ENCODE data around the gene SH3RF3. TPM values are rescaled to one million over a fixed set of nuclear protein-coding genes. Genes with fewer than 3 reads are reported as not detected.

SH3RF3 gene
- total RNA-seq, 2 donors from 2014 or later: 8.0 to 8.8 TPM

DNA sequence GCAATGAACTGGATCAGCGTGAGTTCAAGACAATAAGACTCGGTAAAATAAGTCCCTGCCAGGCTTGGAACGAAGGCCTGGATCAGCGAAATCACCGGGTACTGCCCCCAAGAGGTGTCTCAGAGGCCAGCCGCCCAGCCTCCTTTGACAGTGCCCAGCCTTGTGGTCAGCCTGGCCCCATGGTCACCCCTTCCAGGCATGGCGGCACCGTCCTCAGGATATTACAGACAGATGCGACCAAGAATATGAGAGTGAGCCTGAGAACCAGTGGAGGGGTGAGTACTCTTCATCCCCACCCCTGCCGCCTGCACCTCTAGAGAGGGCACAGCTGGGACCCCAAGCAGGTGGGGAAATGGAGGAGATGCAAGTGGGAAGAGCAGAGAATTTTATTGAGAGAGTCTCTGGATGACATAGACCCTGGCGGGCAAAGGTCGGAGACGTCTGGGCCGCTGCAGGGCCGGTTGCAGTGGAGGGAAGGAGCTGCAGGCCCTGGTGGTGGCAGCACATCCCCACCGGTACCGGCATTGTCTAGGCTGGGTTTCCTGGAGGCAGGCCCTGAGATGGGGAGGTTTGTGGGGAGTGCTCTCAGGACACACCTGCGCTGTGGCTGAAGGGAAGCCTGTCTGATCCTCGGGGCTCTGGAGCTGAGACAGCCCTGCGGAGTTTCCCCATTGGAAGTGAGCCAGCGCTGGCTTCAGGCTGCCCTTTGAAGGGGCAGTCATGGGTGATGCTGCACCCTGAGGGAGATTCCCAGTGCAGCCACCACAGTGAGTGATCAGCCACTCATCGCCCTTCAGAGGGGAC lies 294.8 kb downstream of the SH3RF3 start:
- H3K4me1 ChIP-seq: no peaks in the 10 kb centered on the region
- no peak overlapping the region for H3K4me3 ChIP-seq
- no peaks in the 10 kb centered on the region for H3K27me3 ChIP-seq
- H3K36me3 ChIP-seq: no peaks in the 10 kb centered on the region
- TF ChIP-seq, protein P1, sequence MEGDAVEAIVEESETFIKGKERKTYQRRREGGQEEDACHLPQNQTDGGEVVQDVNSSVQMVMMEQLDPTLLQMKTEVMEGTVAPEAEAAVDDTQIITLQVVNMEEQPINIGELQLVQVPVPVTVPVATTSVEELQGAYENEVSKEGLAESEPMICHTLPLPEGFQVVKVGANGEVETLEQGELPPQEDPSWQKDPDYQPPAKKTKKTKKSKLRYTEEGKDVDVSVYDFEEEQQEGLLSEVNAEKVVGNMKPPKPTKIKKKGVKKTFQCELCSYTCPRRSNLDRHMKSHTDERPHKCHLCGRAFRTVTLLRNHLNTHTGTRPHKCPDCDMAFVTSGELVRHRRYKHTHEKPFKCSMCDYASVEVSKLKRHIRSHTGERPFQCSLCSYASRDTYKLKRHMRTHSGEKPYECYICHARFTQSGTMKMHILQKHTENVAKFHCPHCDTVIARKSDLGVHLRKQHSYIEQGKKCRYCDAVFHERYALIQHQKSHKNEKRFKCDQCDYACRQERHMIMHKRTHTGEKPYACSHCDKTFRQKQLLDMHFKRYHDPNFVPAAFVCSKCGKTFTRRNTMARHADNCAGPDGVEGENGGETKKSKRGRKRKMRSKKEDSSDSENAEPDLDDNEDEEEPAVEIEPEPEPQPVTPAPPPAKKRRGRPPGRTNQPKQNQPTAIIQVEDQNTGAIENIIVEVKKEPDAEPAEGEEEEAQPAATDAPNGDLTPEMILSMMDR (IDR thresholded peaks at IDR 0.05): no peak
- H3K9me3 ChIP-seq: no peaks in the 10 kb centered on the region
- DNase-seq (ENCODE audit: low spot score): no peak
- no peak overlapping the region for H3K27ac ChIP-seq

DNA sequence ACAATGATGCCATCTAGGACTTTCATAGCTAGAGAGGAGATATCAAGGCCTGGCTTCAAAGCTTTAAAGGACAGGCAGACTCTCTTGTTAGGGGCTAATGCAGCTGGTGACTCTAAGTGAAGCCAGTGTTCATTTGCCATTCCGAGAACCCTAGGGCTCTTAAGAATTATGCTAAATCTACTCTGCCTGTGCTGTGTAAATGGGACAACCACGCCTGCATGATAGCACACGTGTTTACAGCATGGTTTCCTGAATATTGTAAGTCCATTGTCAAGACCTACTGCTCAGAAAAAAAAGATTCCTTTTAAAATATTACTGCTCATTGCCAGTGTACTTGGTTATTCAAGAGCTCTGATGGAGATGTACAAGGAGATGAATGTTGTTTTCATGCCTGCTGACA lies 296.4 kb downstream of the SH3RF3 start:
- no peaks in the 10 kb centered on the region for H3K4me1 ChIP-seq
- H3K27me3 ChIP-seq: no peaks in the 10 kb centered on the region
- no peak overlapping the region for H3K4me3 ChIP-seq
- H3K9me3 ChIP-seq: no peaks in the 10 kb centered on the region
- no peak for DNase-seq (ENCODE audit: low spot score)
- no peaks in the 10 kb centered on the region for H3K36me3 ChIP-seq
- H3K27ac ChIP-seq: no peak overlapping the region
- TF ChIP-seq, protein P1 (IDR thresholded peaks at IDR 0.05): no peak

DNA sequence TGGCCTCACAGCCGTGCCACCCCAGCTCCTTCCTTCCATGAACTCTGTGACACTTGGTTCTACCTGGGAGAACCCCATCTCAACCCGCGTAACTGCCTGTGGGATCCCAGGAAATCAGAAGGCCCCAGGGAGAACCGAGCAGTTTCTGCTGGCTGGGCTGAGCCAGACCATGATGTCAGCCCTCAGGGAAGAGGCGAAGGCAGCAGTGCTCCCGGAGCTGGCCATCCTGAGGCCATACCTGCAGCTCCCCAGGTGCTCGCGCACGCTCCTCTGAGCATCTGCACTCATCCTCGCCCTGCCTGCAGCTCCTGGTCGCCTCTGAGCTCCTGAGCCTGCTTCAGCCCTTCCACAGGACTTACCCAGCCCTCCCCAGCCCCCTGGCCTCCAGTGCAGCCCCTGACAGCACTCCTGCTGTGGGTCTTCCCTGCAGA lies 298.7 kb downstream of the SH3RF3 start:
- Histone ChIP-seq H3K9me3 (no peaks in the 10 kb centered on the region), H3K27me3 (no peaks in the 10 kb centered on the region), H3K36me3 (no peaks in the 10 kb centered on the region), H3K27ac (no peak overlapping the region), H3K4me3 (no peak overlapping the region), H3K4me1 (no peaks in the 10 kb centered on the region)
- DNase-seq (ENCODE audit: low spot score): no peak
- TF ChIP-seq, protein P1 (IDR thresholded peaks at IDR 0.05): no peak

DNA sequence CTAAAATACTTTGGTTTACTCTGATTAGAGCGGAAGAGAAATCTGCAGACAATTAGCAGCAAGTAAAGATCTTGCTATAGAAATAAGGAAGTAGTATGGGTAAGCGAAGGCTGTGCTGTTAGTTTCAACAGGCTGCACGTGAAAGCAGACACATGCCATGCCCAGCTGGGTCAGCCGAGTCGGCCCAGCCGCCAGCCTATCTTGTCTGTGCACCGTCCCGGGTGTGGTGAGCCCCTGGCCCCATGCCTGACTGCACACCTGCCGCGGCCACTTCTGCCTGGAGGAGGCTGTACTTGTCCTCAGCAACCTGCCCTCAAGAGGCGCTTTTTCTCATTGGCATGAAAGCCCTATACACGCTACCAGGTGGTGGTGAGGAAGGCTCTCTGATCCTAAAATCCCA lies 299.3 kb downstream of the SH3RF3 start:
- Histone ChIP-seq H3K4me1 (no peaks in the 10 kb centered on the region), H3K9me3 (no peaks in the 10 kb centered on the region), H3K36me3 (no peaks in the 10 kb centered on the region), H3K4me3 (no peak overlapping the region), H3K27me3 (no peaks in the 10 kb centered on the region), H3K27ac (no peak overlapping the region)
- TF ChIP-seq, protein P1 (IDR thresholded peaks at IDR 0.05): no peak
- DNase-seq (ENCODE audit: low spot score): no peak

DNA sequence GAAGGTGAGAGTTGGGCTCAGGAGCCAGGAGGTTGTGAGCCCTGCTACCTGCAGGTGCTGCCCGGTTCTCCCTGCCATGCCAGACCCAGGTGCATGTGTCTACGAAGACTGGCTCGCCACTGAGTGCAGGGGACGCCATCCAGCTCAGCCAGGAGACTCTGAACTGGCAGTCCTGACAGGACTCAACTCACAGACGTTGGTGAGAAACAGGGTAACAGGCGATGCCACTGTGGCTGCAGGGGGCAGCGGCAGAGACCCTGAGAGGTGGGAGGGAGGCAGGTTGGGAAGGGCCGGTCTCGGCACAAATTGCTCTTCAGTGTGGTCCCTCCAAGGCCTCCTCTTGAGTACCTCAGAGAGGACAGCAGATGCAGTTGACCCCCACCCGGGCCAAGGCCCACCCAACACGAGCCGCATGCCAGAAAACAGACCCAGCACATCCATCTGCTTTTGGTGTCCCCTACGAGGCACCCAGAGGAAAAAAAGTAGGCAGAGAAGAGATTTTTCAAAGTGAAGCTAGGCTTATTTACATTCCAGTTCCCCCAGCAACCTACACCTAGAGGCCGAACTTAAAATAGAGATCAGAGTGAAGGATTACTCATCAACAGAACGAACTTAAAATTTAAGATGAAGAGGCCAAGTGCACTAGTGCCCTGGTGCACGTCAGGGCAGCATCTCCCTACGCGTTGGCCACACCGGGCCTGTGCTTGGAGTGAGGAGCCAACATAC lies 300.0 kb downstream of the SH3RF3 start:
- DNase-seq (ENCODE audit: low spot score): no peak
- no peak overlapping the region for H3K4me3 ChIP-seq
- H3K36me3 ChIP-seq: no peaks in the 10 kb centered on the region
- no peak overlapping the region for H3K27ac ChIP-seq
- no peaks in the 10 kb centered on the region for H3K4me1 ChIP-seq
- TF ChIP-seq, protein P1 (IDR thresholded peaks at IDR 0.05): no peak
- H3K9me3 ChIP-seq: no peaks in the 10 kb centered on the region
- no peaks in the 10 kb centered on the region for H3K27me3 ChIP-seq
